Forelimb muscle (tissue), 1 donor: ENCODE results near the gene TCF12. TPM values are rescaled to one million over a fixed set of nuclear protein-coding genes. Genes with fewer than 3 reads are reported as not detected.
"Not testable (repeated sequence)": the region's sequence is repeated elsewhere in the genome, so short reads cannot be mapped to it uniquely, and the experiment has no call there.

Experiments
- DNase-seq: peaks from one replicate; pipeline ENCODE4 v3.0.0-alpha.2; 2013; ENCODE audit warnings: low read depth
- polyA plus RNA-seq: library from polyadenylated mRNA; unstranded; fragments of 120-200 nt; gene quantifications from one replicate; pipeline ENCODE4 v1.2.1, GENCODE V29; 2013; ENCODE audit not compliant: insufficient read length

The TCF12 gene
- polyA plus RNA-seq, 1 donor = 109 TPM

DNA sequence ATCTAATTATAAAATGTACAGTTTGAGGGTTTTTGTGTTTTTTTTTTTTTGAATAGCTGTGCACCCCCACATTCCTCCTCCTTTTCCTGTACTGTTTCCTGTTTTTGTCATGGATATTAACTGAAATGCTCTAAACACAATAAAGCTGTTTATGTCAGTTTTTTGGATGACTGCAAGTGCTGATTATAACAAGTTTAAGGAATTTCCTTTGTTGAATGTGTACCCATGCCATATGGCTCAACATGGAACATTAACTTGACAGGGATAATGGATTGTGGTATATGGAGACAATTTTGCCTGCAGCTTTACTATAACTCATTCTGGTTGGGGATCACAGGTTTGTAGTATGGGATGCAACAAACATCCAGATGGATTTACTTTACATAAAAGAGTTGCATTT is 216.4 kb downstream of the TCF12 start:
- no peak for DNase-seq

- DNase-seq = no peak
Measured at GRCh38 chr15:57135800-57136199, 217.4 kb downstream of the TCF12 start.

DNA sequence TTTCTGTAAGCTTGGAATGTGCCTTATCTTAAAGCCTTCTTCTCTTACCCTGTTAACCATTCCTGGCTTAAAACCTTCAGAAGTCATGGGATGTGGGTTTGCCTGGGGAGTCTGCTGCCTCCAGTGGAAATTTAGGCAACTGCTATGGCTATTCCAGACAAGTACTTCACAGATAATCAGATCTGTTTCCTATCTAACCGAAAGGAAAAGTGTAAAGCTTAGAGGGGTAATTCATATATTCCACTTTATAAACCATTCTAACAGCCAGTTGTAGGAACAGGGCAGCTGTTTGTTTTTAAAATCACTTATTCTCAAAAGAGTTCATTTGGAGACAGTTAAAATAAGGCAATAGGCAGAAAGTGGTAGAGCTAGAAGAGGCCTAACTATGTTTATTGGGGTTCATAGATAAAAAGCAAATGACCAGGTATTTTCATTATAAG is 219.9 kb downstream of the TCF12 start:
- DNase-seq = no peak

DNA sequence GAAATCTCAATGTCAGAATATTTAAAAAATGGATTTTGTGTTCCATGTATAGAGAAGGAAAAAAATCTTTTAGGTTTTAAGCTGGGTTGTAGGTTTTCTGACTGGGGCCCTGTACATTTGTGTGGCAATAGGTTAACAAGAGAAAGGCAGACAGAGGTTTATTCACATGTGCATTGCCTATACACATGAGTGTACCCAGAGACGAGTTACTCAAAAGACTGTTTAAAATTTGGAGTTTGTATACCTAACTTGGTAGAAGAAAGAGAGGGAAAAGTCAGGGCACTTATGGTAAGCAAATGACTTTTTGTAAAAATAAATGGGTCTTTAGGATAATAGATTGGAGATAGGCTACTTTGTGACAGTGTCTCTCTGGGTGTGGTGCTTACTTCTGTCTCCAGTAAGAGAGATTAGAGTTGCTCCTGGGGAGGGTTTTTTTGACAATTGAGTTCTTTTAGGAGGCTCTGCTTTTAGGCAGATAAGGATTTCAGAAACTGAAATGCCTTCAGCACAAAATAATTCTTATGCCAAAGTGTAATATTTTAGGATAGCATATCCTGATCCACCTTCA is 225.2 kb downstream of the TCF12 start:
- DNase-seq = no peak

DNA sequence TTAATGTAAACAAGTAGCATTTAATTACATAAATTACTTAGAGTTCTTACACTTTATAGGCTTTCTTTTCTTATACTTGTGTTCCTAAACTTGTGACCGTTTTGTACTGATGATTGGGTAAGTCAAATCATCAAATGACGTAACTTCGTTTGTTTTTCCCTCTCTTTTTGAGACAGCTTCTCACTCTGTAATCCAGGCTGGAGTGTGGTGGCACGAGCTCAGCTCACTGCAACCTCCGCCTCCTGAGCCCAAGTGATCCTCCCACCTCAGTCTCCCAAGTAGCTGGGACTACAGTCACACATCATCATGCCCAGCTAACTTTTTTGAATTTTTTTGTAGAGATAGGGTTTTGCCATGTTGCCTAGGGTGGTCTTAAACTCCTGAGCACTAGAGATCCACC is 226.0 kb downstream of the TCF12 start:
- no peak for DNase-seq

DNA sequence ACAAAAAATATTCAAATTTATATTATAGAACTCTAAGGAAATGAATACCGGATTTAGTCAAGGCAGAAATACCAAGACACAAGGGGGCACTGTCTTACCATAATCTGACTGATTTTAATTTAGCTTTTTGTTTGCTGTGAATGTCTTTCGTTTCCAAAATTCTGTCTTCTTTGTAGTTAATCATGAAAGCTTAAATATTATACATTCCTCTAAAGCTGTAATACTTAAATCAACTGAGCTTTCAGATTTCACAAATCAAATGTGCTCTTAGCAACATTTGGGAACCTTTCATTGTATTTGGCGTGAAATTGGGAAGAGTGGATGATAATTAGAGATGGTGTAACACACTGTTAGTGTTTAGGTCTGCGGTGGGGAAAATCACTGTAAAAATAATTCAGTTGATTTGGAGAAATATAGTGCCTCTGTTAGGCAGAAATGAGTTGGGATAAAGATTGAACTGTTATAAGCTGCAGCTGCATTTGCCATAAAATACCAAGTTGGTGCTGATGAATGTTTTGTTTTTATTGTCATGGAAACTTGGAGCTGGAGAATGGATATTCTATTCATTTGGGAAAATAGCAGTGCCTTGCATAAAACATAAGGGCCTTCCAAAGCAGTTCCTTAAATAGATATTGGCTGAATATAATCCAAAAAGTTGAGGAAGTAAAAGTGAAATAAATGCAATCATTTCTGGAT is 228.2 kb downstream of the TCF12 start:
- DNase-seq = peak; percentile 87

GRCh38 chr15:57147621-57148020 is 229.2 kb downstream of the TCF12 start:
- no peak for DNase-seq

DNA sequence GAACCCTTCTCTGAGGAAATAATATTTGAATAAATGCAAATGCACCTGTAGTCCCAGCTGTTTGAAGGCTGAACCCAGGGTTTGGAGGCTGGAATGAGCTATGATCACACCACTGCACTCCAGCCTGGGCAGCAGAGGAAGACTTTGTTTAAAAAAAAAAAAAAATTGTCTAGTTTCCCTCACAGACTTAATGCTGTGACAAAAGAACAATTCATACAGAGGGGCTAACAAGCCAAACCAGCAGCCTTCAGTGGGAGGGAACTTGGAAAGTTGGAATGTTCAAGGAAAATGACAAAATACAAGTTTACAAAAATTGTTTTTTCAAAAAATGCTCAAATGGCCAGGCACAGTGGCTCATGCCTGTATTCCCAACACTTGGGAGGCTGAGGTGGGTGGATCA is 229.8 kb downstream of the TCF12 start:
- no peak for DNase-seq

DNA sequence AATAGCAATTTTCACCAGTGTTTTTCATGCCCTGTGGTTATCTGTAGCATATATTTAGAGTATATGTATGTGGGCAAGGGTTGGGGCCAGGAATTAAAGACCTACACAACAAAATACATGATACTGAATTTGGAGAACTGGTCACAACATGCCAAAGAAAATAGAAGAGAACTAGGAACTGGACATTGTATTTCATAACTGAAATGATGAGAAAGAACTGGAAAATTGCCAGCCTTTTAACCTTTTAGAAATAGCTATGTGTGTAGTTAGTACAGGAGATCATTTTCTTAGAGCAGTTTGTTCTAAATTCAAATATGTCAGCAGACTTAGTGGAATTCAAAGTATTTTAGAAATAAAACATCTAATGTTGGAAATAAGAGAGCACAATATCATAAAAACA is 230.8 kb downstream of the TCF12 start:
- DNase-seq = no peak

DNA sequence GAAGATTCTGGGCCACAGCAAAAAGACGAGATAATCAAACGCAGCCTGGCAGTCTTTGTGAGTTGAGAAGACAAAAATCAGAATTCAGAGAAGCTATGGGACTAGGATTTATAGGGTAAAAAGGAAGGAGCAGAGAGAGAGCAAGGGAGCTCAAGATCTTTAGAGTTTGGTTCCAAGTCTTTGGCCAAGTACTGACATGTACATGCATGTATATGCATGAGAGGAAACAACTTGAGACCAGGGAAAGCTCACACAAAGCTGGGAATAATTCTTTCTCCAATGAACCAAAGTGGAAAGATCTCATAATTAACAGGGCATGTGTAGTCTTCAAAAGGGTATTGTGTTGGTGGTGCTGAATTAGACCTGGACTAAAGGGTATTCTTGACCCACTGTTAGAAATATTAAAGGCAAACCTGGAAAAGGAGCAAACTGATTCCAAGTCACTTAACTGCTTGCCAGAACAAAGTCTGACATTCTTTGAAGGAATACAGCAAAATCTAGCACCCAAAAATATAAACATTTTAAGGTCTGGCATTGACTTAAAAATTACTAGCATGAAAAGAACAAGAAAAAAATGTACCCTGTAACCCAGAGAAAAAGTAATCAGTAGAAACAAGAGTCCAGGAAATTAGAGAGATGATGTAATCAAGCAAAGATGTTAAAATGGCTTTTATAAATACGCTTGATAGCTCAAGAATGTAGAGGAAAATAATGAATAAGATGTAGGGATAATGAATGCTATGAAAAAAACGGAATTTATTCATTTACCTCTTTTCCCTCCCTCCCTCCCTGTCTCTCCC is 231.8 kb downstream of the TCF12 start:
- no peak for DNase-seq

GRCh38 chr15:57150866-57151203 is 232.4 kb downstream of the TCF12 start:
- not testable (repeated sequence) for DNase-seq

DNA sequence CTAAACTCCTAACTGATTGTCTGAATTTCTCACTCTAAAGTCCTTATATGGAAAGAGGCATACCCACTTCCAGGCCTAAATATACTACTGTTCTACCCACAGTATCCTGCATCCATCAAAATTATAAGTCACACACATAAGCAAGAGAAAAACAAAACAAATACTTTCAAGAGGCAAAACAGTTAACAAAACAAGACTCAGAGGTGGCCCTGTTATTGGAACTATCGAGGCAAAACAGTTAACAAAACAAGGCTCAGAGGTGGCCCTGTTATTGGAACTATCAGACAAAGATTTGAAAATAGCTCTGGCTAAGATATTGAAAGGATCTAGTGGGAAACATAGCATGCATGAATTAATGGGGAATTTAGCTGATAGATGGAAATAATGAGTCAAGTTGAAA is 233.7 kb downstream of the TCF12 start:
- DNase-seq = no peak

DNA sequence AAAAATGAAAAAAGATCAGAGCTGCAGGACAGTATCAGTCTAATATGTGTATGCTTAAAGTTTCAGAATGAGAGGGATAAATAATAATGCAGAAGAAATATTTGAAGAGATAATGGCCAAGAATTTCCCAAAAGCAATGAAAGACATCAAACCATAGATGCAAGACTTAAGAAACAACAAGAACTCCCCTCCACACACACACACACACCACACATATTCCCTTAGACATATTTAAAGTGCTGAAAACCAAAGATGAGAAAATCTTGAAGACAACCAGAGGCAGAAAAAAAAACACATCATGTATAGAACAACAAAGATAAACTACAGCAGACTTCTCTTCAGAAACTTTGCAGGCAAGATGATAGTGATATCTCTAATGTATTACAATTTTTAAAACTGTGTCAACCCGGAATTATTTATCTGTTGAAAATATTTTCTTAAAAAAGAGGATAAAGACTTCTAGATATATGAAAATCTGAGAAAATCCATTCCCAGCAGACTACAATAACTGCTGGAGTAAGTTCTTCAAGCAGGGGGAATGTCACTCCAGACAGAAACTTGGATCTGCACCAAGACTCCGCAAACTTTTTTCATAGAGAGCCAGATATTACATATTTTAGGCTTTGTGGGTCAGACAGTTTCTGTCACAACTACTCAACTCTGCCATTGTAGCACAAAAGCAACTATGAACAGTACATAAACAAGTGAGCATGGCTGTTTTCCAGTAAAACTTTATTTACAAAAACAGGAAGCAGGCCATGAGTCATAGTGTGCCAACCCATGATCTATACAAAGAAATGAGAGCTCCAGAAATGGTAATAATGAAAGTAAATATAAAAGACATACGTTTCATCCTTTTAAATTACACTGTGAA is 234.5 kb downstream of the TCF12 start:
- no peak for DNase-seq

DNA sequence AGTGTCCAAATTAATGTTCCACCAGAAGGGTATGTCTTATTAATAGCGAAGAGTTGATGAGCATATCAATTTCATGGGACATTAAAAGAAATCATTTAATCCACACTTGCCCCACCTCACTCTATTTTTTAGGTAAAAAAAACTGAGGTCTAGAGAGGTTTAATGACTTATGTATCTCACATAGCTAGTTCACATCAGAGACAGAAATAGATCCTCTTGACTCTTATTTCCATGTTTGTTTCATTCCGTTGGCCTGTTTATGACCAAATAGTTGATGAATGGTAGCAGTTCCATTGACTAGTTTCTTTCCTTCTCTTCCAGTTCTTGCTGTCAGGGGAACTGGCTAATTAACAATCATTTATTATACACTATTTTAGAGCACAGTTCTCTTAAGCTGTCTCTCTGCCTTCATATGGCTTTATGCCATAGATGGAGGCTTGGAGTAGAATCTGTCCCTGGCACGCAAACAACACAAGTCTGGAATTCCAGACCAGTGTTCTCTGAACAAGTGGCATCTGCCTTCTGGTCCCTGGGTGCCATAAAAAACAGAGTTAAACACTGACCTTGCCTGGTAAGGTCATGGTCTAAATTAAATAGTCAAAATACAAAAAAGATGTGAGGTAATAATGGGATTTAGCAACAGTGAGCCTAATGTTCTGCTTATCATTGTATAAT is 237.9 kb downstream of the TCF12 start:
- DNase-seq = no peak

- no peak for DNase-seq
Measured at GRCh38 chr15:57158589-57158988, 240.1 kb downstream of the TCF12 start.

DNA sequence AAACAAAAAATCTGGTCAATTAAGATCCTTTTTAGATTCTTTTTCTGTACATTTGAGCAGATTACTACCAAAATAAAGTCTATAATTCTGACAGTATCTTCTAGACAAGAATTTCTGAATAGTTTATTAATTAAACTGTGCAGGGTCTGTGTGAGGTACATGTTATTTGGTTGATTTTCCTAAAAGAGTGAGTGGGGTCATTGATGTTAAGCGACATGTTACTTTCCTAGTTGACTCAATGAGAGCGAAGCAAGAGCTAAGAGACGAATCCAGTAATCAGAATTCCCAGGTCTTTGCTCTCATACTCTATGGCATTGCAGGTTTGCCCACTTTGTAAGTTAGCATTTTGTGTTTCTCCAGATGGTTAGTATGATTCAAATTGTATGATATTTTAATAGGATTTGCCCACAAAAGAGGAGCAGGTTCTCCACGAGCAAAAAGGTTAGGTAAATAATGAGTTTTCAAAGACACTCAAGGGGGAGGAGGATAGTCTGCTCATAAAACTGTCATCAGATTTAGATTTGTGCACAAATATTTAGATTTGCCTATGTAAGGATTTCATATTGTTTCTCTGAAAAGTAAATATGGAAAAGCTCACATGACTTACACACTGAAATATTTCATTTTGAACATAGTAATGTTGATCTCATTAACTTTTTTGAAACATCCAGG is 240.7 kb downstream of the TCF12 start:
- DNase-seq = no peak

GRCh38 chr15:57159767-57160166 is 241.3 kb downstream of the TCF12 start:
- DNase-seq = no peak

GRCh38 chr15:57160823-57161560 is 242.5 kb downstream of the TCF12 start:
- DNase-seq = no peak

DNA sequence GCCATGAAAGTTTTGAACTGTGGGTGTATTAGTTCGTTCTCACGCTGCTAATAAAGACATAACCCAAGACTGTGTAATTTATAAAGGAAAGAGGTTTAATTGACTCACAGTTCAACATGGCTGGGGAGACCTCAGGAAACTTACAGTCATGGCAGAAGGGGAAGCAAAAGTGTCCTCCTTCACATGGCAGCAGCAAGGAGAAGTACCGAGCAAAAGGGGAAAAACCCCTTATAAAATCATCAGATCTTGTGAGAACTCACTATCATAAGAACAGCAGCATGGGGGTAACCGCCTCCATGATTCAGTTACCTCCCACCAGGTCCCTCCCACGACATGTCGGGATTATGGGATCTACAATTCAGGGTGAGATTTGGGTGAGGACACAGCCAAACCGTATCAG is 245.8 kb downstream of the TCF12 start:
- DNase-seq = not testable (repeated sequence)

GRCh38 chr15:57165992-57166391 is 247.5 kb downstream of the TCF12 start:
- no peak for DNase-seq
